ENCODE results near the gene TDRD1.

Gene TDRD1

DNA sequence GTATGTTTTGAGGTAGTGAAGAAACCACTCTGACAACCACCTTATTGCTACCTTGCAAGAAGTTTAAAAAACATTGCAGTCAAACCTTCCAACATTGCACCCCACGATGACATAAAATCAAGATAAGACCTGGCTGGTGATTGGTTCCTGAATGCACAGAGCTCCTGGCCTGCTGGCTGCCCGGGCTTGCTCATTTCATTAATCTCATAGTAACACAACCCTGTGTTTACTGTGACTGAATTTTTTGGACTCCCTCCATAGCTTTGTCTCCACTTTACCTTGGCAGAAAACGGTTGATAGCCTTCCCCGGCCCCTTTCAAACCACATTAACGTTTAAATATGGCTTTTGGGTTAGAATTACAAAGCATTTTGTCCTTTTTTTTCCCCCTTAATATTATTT lies 87.4 kb downstream of the TDRD1 start:
- no peak for DNase-seq (ENCODE audit: low read depth in 2 of 2)

DNA sequence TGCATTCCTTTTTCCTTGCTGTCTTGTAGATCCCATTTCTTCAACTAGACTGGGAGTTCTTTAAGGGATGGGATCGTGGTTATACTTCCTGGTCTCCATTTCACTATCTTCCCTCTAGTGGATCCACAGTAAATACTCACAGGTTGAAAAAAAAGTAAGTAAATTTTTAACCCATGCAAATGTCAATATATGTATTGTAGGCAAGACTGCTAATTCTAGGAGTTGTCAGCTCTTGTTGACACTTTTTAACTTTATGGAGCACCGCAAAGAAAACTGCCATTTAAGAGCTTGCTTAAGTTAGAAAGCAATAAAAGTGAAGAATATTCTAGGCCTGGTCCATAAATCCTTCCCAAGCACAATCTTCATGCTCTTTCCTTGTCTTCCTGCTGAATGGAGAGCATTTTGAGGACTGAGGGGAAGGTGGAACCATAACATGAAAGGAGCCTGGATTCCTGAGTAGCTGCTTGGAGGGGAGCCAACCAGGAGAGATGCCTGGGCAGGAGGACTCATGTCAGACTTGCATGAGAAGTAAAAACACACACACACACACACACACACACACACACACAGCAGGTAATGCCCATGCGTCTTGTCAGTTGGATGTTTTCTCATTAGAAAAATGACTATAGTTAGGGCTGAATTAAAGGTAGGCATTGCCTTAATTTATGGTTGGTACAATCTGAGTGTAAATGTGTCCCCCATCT lies 92.1 kb downstream of the TDRD1 start:
- DNase-seq (ENCODE audit: low read depth in 2 of 2): no peak

DNA sequence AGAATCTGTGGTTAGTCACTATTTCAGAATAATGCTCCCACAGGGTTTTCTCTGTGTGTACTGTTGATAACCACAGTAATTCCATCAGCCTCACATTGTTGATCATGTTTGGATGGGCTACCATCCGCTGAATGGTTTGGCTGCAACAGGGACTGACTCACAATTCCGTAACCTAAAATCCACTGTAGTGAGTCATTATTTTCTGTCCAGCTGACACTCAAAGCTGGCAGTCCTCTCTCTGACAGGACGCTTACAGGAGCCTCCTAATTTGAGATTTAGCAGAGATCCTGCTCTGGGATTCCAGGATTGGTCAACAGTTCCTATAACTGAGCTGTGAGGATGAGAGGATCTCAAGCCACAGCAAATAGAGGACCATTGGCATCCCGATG lies 92.6 kb downstream of the TDRD1 start:
- DNase-seq (ENCODE audit: low read depth in 2 of 2): no peak

DNA sequence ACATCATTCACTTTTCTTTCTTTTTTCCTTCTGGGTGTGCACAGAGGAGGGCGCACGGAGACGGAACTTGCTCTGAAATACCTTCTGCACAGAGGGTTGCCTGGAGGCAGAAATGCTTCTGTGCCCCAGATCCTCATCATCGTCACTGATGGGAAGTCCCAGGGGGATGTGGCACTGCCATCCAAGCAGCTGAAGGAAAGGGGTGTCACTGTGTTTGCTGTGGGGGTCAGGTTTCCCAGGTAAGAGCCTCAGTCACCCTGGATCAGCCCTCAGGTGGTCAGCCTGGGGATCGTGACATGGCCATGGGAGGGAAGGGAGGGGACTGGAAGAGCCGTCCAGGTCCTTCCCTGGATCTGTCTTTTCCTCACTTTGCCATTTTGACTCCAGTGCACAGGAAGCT lies 93.5 kb downstream of the TDRD1 start:
- no peak for DNase-seq (ENCODE audit: low read depth in 2 of 2)

DNA sequence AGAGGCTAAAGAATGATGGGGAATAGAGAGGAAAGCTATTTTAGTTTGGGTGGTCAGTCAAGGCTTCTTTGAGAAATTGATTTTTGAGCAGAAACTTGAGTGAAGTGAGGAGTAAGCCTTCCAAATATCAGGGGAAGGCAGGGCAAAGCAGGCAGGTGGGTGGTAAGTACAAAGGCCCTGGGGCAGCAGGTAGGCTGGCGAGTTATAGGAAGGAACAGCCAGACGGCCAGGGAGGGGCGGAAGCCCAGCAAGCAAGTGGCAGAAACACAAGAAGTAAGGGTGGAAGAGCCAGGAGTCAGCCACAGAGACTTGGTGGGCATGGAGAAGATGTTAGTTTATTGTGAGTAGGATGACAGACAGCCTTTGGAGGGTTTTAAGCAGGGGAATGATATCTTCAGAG lies 94.8 kb downstream of the TDRD1 start:
- DNase-seq (ENCODE audit: low read depth in 2 of 2): no peak

DNA sequence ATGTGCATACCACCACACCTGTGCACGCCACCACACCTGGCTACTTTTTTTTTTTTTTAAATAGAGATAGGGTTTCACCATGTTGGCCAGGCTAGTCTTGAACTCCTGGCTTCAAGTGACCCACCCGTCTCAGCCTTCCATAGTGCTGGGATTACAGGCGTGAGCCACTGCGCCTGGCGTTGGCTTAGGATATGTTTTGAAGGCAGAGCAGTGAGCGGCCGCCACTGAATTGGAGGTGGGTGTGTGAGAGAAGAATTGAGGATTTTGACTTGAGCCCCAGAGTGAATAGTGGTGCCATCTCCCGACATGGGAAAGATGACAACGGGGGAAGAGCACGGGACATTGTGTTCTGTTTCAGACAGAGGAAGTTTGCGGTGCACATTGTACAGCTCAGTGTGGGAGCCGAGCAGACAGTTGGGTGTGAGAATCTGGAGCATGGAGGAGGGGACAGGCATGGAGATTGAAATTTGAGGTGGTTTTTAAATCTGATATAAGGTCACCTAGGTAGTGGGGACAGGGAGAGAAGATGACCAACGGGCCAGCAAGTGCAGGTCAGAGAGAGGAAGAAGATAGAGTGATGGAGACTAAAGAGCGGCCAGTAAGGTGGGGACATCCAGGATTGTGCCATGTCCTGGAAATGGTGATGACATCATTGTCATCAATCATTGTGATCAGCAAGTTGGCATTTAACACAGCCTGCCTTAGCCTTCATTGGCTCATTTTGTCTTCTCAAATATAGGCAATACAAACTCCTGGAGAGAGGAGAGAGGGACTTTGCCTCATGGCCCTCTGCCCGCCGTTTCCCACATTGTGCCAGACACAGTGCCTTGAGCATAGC lies 95.7 kb downstream of the TDRD1 start:
- DNase-seq (ENCODE audit: low read depth in 2 of 2): no peak

DNA sequence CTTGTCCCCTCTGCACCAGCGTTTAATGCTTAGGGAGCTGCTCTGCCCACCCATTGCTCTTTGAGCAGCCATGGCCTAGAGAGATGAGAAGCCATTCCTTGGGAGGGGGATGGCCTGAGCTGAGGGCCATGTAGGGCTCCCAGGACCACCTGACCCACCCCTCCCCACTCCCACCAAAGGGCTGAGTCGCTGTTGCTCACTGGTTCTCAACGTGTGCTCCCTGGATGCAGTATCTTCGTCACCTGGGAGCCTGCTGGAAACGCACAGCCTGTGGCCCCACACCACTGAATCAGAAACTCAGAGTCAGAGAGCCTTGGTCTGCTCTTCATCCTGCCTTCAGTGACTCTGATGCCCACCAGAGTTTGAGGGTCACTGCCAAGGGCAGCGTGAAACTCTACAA lies 96.9 kb downstream of the TDRD1 start:
- no peak for DNase-seq (ENCODE audit: low read depth in 2 of 2)

DNA sequence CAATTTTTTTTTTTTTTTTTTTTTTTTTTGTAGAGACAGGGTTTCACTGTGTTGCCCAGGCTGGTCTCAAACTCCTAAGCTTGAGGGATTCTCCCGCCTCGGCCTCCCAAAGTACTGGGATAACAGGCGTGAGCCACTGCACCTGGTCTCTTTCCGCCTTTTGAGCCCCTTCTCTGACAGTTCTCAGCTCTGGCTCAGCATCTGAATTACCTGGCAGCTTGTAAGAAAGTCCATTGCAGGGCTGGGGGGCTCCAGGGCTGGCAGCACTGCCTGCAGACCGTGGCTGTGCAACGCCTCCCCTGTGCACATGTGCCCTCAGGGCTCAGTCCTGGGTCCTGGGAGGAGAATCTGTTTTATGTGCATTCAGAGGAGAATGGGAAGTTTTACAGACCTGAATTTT lies 97.5 kb downstream of the TDRD1 start:
- DNase-seq (ENCODE audit: low read depth in 2 of 2): no peak

DNA sequence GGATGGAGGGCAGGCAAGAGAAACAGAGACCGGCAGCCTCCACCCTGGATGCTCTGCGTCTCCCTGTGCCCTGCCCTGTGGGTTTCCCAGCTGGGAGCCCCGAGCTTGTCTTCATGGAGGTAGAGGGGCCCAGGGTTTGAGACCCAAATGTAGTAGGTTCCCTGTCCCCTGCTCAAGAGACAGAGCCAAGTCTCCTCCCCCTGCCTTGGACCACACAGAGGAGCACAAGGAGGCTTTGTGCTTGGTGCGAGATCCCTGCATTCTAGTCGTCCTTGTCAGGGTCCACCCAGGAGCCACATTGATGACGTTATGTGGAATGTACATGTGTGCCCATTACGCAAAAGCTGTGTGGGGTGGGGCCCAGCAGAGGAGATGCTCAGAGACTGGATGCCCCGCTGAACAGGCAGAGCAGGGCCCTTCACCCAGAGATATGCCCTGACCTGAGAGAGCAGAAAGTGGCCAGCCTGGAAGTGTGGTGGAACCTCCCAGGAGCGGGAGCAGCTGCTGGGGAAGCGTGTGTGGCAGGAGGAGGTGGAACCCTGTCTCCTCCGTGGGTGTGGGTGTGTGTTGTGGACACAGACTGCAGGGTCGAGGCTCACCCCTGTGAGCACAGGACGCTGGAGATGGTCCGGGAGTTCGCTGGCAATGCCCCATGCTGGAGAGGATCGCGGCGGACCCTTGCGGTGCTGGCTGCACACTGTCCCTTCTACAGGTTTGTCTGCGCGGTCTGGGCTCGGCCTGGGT lies 99.2 kb downstream of the TDRD1 start:
- no peak for DNase-seq (ENCODE audit: low read depth in 2 of 2)

DNA sequence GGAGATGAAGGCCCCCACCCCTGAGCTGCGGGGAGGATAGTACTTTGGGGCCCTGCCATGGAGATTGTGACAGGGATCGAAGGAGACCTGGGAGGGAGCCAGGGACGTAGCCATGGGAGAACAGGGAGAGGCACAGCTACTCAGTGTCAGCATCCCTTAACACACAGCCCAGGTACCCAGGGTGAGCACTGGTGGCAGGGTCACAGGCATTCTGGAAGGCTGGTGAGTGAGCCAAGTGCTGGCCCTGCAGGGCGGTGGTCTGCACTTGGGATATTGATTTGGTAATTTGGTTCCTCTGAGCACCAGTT lies 99.7 kb downstream of the TDRD1 start:
- DNase-seq (ENCODE audit: low read depth in 2 of 2): no peak

DNA sequence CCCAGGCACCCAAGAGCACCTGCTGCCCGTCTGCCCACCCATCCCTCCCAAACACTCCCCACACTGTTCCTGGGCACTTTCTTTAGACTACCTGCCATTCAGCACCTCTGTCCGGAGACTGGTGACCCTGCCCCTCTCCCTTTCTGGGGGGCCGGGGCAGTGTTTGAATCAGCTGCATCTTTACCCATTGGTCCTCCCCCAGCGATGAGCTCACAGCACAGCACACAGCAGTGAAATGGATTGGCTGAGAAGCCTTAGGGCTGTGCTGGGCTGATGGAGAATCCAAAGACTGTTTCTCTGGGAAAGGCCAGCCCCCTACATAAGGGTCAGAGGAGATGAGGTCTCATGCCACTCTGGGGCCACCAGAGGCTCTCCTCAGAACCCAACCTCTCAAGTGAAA lies 100.1 kb downstream of the TDRD1 start:
- DNase-seq (ENCODE audit: low read depth in 2 of 2): no peak

DNA sequence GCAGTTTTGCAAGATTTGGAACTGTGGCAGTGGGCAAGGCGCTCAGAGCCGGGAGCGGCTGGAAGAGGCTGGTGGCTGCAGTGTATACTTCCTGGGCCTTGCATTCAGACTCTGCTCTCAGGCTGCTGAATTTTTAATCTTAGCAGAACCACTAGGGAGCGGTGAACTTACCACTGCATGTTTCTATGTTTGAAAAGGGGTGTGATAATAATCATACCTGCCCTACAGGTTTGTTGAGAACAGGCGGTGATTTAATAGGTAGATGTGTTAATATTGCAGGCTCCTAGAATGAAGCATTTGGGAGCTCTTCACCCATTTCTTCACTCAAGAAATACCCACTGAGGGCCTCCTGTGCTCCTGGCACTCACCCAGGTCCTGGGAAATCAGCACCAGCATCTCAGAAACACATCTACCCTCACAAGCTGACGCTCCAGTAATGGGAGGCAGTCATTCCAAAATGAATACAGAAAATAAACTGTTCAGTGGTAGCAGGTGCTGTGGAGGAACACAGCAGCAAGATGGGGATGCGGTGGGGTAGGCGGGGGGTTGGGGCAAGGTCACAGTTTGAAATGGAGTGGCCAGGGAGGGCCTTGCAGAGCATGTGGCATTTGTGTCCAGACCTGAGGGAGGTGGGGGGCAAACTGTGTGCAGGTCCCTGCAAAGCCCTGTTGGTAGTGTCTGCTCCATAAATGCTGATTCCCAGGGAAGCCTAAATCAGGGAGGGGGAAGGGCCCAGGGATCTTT lies 100.9 kb downstream of the TDRD1 start:
- DNase-seq (ENCODE audit: low read depth in 2 of 2): no peak

DNA sequence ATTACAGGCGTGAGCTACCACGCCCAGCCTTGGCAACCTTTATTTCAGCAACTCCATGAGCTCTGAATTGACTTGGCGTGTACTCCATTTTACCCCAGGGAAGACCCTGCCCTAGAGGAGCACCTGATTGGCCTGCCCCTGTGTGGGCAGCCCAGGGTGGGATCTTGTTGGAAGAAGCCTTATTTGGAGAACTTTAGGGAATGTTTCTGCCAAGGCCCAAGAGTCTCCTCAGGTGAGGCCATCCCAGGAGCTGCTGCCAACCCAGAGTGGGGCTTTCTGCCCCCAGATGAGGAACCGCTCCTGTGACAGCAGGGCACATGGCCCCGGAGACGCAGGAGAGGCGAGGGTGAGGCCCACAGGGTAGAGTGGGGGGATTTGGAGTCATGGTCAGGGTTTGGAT lies 101.9 kb downstream of the TDRD1 start:
- no peak for DNase-seq (ENCODE audit: low read depth in 2 of 2)

DNA sequence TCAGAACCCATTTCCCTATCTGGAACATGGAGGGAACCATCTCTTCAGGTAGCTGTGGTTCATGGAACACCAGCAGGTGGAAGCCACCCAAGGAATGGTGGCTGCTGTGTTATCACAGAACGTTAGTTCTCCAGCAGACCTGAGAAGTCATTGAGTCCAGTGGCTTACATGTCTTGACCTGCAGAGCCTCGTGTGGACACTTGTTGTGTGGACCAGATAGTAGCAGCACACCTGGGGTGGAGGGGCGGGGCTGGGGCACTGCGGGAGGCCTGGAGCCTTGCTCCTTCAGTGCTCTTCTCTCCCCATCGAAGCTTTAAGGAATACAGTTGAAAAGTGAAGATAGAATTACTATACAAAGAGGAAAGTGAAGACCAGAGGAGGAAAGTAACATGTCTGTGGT lies 102.3 kb downstream of the TDRD1 start:
- no peak for DNase-seq (ENCODE audit: low read depth in 2 of 2)

All from stimulated activated CD8-positive, alpha-beta memory T cell treated with anti-CD3 and anti-CD28 coated beads, Interleukin-7, amount 100 ng/mL, for 4 hours (primary cell).